Thyroid gland (tissue), 4 donors: ENCODE data around the gene TCF7L1.

ENCODE experiments used
- POLR2A ChIP-seq, 2 donors: fragments of 450-650 bp; IDR thresholded peaks; one replicate each; pipeline ENCODE4 v1.6.1; 2017; ENCODE audit warnings: antibody characterized with exemption in 2 of 2, mild to moderate bottlenecking in 2 of 2, moderate library complexity in 1 of 2
- TF ChIP-seq, protein P1 (sequence below), 6 experiments: fragments of 200-600 bp in 3 of 6; fragments of 450-650 bp in 3 of 6; sonication (generic) in 3 of 6; IDR thresholded peaks; one replicate each; pipeline ENCODE4 v1.5.1; 2016 to 2019; ENCODE audit warnings: antibody characterized with exemption in 6 of 6, mild to moderate bottlenecking in 2 of 6, inconsistent platforms in 1 of 6, moderate library complexity in 1 of 6

DNA sequence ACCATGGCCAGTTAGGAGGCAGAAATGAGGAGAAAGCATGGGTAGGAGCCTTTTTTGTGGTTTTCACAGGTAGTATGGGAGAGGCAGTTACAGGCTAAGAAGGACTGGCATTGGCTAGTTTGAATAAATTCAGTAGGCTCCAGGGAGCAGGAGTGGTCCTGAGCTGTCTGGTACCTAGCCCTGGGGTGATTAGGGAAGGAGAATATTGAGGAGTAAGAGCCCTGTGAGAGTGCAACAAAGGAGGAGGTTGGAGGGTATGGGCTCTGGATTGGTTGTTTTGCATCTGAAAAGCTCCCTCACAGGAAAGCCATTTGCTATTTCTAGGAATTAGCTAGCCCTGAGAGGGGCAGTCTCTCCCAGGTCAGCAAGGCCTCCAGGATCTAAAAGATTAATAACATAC, 13.3 kb upstream of the TCF7L1 start:
- TF ChIP-seq, protein P1, sequence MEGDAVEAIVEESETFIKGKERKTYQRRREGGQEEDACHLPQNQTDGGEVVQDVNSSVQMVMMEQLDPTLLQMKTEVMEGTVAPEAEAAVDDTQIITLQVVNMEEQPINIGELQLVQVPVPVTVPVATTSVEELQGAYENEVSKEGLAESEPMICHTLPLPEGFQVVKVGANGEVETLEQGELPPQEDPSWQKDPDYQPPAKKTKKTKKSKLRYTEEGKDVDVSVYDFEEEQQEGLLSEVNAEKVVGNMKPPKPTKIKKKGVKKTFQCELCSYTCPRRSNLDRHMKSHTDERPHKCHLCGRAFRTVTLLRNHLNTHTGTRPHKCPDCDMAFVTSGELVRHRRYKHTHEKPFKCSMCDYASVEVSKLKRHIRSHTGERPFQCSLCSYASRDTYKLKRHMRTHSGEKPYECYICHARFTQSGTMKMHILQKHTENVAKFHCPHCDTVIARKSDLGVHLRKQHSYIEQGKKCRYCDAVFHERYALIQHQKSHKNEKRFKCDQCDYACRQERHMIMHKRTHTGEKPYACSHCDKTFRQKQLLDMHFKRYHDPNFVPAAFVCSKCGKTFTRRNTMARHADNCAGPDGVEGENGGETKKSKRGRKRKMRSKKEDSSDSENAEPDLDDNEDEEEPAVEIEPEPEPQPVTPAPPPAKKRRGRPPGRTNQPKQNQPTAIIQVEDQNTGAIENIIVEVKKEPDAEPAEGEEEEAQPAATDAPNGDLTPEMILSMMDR (IDR thresholded peaks at IDR 0.05): no peak
- no peak for TF ChIP-seq POLR2A (IDR thresholded peaks at IDR 0.05)
